Frontal cortex (tissue), 4 donors: Measurements from ENCODE around the gene KTN1. TPM values are rescaled to one million over a fixed set of nuclear protein-coding genes. Genes with fewer than 3 reads are reported as not detected.

Source experiments
- DNase-seq, 2 donors: peaks; one replicate each; pipeline ENCODE4 v3.0.0; 2012; ENCODE audit warnings: low spot score in 2 of 2
- FAIRE-seq: peaks from 2 replicates; lab custom pipeline; 2012; peaks lifted over from hg19 to GRCh38; lab: Jason Lieb, UNC
- total RNA-seq: library from RNA; depleted of rRNA; stranded (reverse); fragments of >200 nt; gene quantifications from one replicate; pipeline ENCODE4 v1.2.3, GENCODE V29; 2014
- donor health status: control.
- donor health status: control.
- donor health status: control.

Gene KTN1
- total RNA-seq, 1 donor from 2014 or later = 76.2 TPM

DNA sequence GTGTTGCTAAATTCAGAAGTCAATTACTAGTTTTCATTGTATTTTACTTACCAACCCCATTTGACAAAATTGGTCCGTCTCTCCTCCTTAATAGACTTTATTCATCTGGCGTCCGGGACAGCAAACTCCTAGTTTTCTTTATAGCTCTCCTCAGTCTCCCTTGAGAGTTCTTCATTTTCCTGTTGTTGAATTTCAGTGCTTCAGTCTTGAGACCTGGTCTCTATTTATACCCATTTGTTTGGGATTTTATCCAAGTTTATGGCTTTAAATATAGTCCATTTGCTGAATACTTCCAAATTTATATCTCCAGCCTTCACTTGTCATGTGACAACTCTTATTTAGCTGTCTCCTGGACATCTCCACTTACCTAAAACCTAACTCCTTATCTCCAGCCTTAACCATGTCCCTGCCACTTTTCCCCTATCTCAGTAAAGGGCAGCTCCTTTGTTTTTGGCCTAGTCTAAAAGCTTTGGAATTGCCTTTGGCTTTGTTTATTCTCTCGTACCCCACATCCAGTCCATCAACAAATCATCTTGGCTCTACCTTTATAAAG is 23.5 kb downstream of the KTN1 start:
- DNase-seq = no peak
- FAIRE-seq = no peak

- DNase-seq (no peak), FAIRE-seq (no peak)
Measured at GRCh38 chr14:55604488-55604887, 24.5 kb downstream of the KTN1 start.

DNA sequence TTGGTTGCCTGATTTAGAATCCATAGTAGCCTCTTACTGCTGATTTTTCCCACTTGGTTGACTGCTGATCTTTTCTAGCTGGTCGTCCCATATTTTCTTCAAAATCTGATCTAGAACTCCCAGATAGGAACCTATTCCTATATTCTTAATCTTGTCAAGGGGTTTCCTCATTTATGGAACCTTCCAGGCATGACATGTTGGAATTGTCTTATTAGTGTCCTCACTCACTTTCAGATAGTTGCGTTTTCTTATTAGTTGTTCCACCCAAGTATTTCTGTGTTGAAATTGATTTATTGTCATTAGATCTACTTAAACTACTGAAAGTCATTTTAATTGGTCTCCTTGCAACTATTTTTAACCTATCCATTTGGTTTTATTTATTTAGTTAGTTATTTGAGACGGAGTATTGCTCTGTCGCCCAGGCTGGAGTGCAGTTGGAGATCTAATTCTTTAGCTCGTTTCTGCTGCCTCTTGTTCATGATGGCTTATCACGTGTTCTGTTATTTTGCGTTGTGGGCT is 25.0 kb downstream of the KTN1 start:
- no peak for FAIRE-seq
- no peak for DNase-seq

DNA sequence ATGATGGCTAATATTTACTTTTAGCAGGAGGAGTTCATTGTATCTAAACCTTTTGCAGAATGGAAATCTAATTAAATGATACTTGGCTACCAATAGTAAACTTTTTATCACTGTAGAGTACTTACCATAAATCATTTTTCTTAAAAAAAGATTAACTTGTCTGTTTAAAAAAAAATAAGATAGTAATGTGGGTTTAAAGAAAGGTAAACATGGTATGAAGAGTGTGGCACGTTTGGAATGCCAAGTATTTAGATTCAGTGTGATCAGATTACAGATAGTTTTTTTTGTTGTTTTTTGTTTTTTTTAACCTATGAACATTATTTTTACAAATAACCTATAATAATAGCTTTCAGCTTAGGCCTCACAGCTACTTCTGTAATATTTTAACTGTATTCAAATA is 25.8 kb downstream of the KTN1 start:
- DNase-seq (no peak), FAIRE-seq (peak; percentile 44)

DNA sequence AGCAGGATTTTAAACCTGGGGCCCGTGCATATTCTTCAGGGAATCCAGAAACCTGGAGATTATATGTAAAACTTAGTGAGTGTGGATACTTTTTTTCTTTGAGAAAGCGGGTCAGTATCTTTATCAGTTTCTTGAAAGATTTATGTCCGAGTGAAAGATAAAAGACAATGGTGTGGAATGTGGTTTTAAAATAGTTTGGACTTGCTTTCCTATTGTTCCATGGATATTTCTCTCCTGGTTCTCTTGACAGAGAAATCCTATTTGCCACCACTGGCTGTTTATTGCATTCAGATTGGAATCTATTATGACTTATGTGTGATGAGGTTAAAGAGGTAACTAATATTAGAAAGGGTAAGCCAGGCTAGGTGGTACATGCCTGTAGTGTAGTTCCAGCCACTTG is 27.4 kb downstream of the KTN1 start:
- FAIRE-seq (no peak), DNase-seq (no peak)

GRCh38 chr14:55609681-55610080 is 29.7 kb downstream of the KTN1 start:
- DNase-seq (no peak), FAIRE-seq (no peak)

DNA sequence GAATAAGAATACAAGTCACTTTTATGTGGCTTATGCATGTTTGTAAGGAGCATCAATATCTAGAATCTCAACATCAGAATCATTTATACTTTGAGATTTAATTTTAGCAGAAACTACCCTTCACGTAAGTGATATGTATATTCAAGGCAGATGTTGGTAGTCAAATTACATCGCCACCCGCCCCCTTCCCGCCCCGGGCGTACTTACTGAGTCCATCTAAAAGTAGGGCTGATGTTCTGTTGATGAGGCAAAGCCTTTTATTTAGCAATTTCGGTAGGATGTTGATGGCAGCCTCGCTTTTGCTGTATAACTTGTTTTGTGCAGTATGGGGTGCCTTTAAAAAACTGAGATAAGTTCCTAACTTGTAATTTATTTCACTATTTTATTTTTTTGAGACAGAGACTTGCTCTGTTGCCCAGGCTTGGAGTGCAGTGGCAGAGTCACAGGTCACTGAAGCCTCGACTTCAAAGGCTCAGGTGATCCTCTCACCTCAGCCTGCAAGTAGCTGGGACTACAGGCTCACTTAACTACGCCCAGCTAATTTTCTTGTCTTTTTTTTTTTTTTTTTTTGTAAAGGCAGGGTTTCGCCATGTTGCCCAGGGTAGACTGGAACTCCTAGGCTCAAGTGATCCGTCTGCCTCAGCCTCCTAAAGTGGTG is 30.8 kb downstream of the KTN1 start:
- FAIRE-seq = no peak
- DNase-seq = no peak

- FAIRE-seq (no peak), DNase-seq (no peak)
Measured at GRCh38 chr14:55611859-55612258, 31.9 kb downstream of the KTN1 start.

DNA sequence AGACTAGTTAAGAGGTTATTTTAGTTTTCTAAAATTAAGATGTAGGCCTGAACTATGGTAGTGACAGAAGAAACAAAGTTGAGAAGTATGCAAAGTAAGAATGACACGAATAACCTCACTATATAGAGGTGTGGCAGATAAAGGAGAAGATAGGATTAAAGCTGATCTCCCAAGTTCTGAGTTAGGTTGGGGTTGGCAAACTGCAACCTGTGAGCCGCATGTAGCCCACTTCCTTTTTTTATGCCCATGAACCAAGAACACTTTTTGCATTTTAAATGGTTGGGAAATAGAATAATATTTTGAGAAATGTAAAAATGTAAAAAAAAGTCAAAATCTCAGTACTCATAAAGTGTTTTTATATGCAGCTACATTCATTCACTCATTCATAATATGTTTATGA is 34.3 kb downstream of the KTN1 start:
- FAIRE-seq (no peak), DNase-seq (no peak)

- FAIRE-seq (no peak), DNase-seq (no peak)
Measured at GRCh38 chr14:55620277-55620676, 40.3 kb downstream of the KTN1 start.

DNA sequence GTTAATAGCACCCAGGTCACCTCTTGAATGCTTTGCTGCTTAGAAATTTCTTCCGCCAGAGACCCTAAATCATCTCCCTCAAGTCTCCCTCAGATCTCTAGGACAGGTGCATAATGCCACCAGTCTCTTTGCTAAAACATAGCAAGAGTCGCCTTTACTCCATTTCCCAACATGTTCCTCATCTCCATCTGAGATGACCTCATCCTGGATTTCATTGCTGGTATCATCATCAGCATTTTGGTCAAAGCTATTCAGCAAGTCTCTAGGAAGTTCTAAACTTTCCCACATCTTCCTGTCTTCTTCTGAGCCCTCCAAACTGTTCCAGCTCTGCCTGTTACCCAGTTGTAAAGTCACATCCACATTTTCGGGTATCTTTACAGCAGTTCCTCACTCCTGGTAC is 41.0 kb downstream of the KTN1 start:
- DNase-seq (no peak), FAIRE-seq (no peak)

DNA sequence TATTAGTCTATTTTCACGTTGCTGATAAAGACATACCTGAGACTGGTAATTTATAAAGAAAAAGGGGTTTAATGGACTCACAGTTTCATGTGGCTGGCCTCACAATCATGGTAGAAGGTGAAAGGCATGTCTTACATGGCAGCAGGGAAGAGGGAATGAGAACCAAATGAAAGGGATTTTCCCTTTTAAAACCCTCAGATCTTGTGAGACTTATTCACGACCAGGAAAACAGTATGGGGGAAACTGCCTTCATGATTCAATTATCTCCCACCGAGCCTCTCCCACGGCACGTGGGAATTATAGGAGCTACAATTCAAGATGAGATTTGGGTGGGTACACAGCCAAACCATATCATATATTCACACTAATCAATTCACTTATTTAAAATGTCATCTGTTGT is 41.4 kb downstream of the KTN1 start:
- FAIRE-seq = no peak
- no peak for DNase-seq

- DNase-seq (no peak), FAIRE-seq (no peak)
Measured at GRCh38 chr14:55624913-55625312, 44.9 kb downstream of the KTN1 start.

GRCh38 chr14:55625481-55625880 is 45.5 kb downstream of the KTN1 start:
- no peak for FAIRE-seq
- no peak for DNase-seq

- FAIRE-seq (no peak), DNase-seq (no peak)
Measured at GRCh38 chr14:55626131-55626530, 46.1 kb downstream of the KTN1 start.

DNA sequence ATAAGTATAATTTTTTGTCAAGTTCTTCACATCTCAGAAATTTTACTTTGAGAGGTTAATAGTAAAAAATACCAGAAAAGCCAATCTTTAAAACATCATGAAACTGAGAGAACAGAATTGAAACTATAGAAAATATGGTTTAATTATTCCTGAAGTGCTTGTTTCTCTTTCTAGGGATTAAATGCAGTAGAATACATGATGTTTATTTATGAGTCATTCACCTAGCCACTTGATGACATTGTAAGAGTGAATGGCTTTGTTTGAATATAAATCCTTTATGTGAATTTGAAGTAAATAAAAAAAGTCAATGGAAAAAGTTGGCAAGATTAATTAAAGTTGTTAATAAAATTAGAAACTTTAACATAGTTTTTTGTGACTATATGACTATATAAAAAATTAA is 48.4 kb downstream of the KTN1 start:
- FAIRE-seq (peak; percentile 76), DNase-seq (no peak)

- FAIRE-seq (no peak), DNase-seq (no peak)
Measured at GRCh38 chr14:55638665-55639064, 58.7 kb downstream of the KTN1 start.

- DNase-seq (no peak), FAIRE-seq (no peak)
Measured at GRCh38 chr14:55641290-55641689, 61.3 kb downstream of the KTN1 start.

- DNase-seq (no peak), FAIRE-seq (no peak)
Measured at GRCh38 chr14:55641954-55642353, 61.9 kb downstream of the KTN1 start.

DNA sequence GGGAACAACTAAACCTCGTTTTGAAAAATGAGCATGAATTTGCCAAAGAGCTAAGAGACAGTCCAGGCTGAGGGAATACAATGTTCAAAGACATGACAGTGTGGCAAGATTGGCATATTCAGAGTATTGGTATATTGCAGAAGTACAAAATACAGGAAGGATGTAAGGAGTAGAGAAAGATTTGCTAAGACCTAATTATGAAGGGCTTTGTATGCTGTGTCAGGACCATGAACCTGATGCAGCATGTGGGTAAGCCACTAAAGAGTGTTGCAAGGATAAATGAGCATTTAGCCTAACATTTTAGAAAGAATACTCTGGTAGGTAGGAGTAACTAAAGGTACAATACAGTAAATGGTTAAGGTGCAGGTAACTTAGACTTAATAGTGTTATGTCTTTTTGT is 65.1 kb downstream of the KTN1 start:
- no peak for FAIRE-seq
- no peak for DNase-seq

DNA sequence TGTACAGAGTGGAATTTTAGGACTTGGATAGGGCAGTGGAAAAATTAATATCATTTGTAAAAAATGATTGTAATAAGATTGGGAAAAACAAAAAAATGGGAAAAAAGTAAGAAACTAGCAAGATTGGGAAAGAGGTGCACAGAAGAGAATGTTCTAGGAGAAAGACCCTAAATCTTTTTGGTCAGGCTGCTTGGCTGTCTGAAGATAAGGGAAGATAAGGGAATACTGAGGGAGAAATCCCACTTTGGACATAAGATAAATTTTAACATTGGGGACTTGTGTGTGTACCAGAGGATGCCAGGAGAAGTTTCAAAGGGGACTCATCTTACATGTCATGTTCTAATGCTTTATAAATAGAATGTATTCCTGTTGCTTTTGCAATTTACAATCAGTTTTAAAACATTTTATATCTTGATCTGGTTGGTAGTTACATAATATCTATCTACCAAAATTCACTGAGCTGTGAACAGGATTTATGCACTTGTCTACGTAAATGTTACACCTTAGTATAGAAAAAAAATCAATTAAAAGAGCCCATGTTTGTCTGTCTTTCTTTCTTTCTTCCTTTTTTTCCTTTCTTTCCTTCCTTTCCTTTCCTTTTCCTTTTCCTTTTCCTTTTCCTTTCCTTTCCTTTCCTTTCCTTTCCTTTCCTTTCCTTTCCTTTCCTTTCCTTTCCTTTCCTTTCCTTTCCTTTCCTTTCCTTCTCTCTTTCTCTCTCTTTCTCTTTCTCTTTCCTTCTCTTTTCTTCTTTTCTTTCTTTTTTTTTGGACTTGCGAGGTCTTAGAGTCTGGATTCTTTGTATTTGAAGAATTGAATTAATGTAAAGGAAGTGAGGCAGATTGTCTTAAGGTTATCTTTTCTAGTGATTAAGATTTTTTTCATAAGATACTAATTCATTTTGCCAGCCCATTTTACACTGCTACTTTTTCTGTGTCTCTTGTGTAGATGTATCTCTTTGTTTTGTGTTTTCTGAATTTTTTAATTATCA is 66.1 kb downstream of the KTN1 start:
- no peak for DNase-seq
- no peak for FAIRE-seq
